Gastroesophageal sphincter (tissue), 4 donors: ENCODE results near the gene SERTAD1. TPM values are rescaled to one million over a fixed set of nuclear protein-coding genes. Genes with fewer than 3 reads are reported as not detected.
"Not testable (repeated sequence)": the region's sequence is repeated elsewhere in the genome, so short reads cannot be mapped to it uniquely, and the experiment has no call there.

Experiments used
- ATAC-seq: fragments of 150-250 bp; one replicate; pipeline ENCODE4 v1.9.1; 2016; ENCODE audit warnings: mild to moderate bottlenecking, moderate library complexity
- H3K27ac ChIP-seq, 4 donors: fragments of 200-600 bp; sonication (generic) in 3 of 4; 1 replicate in 3 of 4; 2 replicates in 1 of 4; pipeline ENCODE4 v1.5.1; 2016 to 2019
- H3K27me3 ChIP-seq: fragments of 200-600 bp; sonication (generic); one replicate; pipeline ENCODE4 v1.5.1; 2019
- H3K36me3 ChIP-seq, 2 donors: fragments of 200-600 bp; sonication (generic); one replicate each; pipeline ENCODE4 v1.5.1; 2019; ENCODE audit warnings: control low read depth in 1 of 2
- H3K4me1 ChIP-seq, 3 donors: fragments of 200-600 bp; sonication (generic); 1 replicate in 2 of 3; 2 replicates in 1 of 3; pipeline ENCODE4 v1.5.1; 2016 to 2019; ENCODE audit warnings: control low read depth in 2 of 3
- H3K4me3 ChIP-seq, 2 donors: fragments of 200-600 bp; sonication (generic); one replicate each; pipeline ENCODE4 v1.5.1; 2019; ENCODE audit warnings: mild to moderate bottlenecking in 1 of 2, moderate library complexity in 1 of 2
- H3K9me3 ChIP-seq, 3 donors: fragments of 200-600 bp; sonication (generic); one replicate each; pipeline ENCODE4 v1.5.1; 2017 to 2019; ENCODE audit warnings: control low read depth in 2 of 3
- EP300 ChIP-seq: sonication (generic); formaldehyde crosslinking; IDR thresholded peaks from one replicate; pipeline ENCODE4 v1.6.1; 2017; ENCODE audit warnings: antibody characterized with exemption, mild to moderate bottlenecking
- POLR2A ChIP-seq, 2 donors: fragments of 450-650 bp; IDR thresholded peaks; one replicate each; pipeline ENCODE4 v1.6.1; 2017; ENCODE audit warnings: antibody characterized with exemption in 2 of 2, mild to moderate bottlenecking in 2 of 2, moderate library complexity in 1 of 2
- POLR2AphosphoS5 ChIP-seq: sonication (generic); formaldehyde crosslinking; IDR thresholded peaks from one replicate; pipeline ENCODE4 v1.6.1; 2017; ENCODE audit warnings: antibody characterized with exemption
- WGBS, 2 donors: methylation state at CpG; one replicate each; pipeline ENCODE4 v1.1.5; 2018; ENCODE audit warnings: low coverage in 1 of 2; 5-methylcytosine and 5-hydroxymethylcytosine counted together
- total RNA-seq, 4 donors: library from RNA; depleted of rRNA; stranded (reverse); fragments of >200 nt; gene quantifications; one replicate each; pipeline ENCODE4 v1.1.0, GENCODE V29; 2016
- TF ChIP-seq, protein P1 (sequence below), 4 experiments: fragments of 200-600 bp in 2 of 4; fragments of 450-650 bp in 2 of 4; sonication (generic) in 1 of 4; IDR thresholded peaks; one replicate each; pipeline ENCODE4 v1.5.1; 2017 to 2019; ENCODE audit warnings: antibody characterized with exemption in 4 of 4, mild to moderate bottlenecking in 2 of 4, moderate library complexity in 2 of 4

The SERTAD1 gene
- total RNA-seq, 4 donors from 2014 or later = 16.6 to 22.1 (median 18.9) TPM

DNA sequence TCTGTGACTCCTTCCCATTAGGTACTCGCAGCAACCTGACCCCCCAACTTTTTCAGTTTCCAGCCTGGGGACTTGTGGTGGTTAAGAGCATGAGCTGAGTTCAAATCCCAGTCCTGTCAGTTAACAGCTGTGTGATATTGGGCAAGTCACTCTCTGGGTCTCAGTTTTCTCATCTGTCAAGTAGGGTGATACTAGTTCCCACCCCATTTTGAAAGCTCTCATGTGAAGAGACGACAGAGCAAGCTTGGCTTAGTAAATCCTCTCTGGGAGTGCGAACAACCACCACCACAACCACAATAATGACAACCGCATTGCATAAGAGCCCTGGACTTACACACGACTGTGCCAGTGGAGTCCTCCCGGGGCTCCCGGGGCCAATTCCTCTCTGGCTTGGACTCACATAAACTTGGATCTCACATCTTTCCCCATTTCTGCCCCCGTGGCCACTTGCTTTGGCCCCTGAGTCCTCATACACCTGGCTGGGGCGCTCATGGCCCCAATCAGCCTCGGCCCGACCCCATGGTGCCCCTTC lies 39.3 kb upstream of the SERTAD1 start:
- no peak for TF ChIP-seq POLR2AphosphoS5
- no peak for TF ChIP-seq POLR2A (IDR thresholded peaks at IDR 0.05)
- TF ChIP-seq, protein P1, sequence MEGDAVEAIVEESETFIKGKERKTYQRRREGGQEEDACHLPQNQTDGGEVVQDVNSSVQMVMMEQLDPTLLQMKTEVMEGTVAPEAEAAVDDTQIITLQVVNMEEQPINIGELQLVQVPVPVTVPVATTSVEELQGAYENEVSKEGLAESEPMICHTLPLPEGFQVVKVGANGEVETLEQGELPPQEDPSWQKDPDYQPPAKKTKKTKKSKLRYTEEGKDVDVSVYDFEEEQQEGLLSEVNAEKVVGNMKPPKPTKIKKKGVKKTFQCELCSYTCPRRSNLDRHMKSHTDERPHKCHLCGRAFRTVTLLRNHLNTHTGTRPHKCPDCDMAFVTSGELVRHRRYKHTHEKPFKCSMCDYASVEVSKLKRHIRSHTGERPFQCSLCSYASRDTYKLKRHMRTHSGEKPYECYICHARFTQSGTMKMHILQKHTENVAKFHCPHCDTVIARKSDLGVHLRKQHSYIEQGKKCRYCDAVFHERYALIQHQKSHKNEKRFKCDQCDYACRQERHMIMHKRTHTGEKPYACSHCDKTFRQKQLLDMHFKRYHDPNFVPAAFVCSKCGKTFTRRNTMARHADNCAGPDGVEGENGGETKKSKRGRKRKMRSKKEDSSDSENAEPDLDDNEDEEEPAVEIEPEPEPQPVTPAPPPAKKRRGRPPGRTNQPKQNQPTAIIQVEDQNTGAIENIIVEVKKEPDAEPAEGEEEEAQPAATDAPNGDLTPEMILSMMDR (IDR thresholded peaks at IDR 0.05) = no peak
- TF ChIP-seq EP300 = no peak
- Histone ChIP-seq H3K9me3 (no peaks in the 10 kb centered on the region), H3K4me1 (peaks cover 0 to 56% (median 9%) of the 10 kb centered on the region in 3 donors), H3K4me3 (peak overlapping the region; percentile 41 to 63), H3K36me3 (peaks cover 0 to 5% of the 10 kb centered on the region in 2 donors), H3K27me3 (no peaks in the 10 kb centered on the region), H3K27ac (peak overlapping the region; percentile 62 to 95 (median 91))
- peak; percentile 26 for ATAC-seq
- 4 to 14% methylated on average over 4 to 9 of the region's 11 CpGs for WGBS, 2 donors

DNA sequence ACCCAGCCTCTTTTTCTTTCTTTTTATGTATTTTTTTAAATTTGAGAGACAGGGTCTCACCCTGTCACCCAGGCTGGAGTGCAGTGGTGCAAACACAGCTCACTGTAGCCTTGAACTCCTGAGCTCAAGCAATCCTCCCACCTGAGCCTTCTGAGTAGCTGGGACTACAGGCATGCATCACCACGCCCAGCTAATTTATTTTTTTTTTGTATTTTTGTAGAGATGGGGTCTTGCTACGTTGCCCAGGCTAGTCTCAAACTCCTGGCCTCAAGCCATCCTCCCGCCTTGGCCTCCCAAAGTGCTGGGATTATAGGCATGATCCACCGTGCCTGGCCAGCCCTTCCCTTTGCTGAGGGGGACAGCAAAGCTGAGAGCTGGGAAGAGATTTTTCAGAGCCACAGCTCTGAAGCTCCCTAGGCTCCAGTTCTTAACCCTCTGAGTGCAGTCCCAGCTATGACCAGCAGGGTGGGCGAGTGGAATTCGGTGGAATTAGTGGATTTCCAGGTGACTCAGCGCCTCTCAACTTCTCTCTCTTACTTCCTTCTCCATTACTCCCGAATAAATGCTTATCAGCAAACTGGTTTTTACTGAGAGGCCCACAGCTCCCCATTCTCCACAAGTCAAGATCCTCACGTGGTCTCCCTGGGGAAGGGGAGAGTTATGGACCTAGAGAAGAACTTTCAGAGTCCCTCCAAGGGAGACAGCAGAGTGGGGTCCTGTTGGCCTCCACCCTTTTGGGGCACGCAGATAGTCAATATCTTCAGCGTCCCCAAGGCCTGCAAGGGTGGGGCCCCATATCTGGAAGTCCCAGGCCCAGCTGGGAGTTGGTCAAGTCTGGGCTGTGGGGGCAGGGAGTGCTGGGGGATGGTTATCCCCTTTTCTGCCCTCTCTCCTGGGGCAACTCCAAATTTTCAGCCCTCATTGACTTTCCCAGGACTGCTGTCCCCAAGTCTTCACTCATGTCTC lies 38.5 kb upstream of the SERTAD1 start:
- ATAC-seq = peak; percentile 26
- H3K4me1 ChIP-seq = peaks cover 0 to 56% (median 9%) of the 10 kb centered on the region in 3 donors
- no peaks in the 10 kb centered on the region for H3K9me3 ChIP-seq
- H3K36me3 ChIP-seq = peaks cover 0 to 5% of the 10 kb centered on the region in 2 donors
- TF ChIP-seq POLR2AphosphoS5 = no peak
- TF ChIP-seq, protein P1 (IDR thresholded peaks at IDR 0.05) = peak in 3 of 4 experiments; percentile 89 to 94 (median 90)
- peak overlapping the region; percentile 62 to 95 (median 91) for H3K27ac ChIP-seq
- no peaks in the 10 kb centered on the region for H3K27me3 ChIP-seq
- H3K4me3 ChIP-seq = peak overlapping the region; percentile 41 to 63
- 9 to 17% methylated on average over 6 to 8 of the region's 11 CpGs for WGBS, 2 donors

DNA sequence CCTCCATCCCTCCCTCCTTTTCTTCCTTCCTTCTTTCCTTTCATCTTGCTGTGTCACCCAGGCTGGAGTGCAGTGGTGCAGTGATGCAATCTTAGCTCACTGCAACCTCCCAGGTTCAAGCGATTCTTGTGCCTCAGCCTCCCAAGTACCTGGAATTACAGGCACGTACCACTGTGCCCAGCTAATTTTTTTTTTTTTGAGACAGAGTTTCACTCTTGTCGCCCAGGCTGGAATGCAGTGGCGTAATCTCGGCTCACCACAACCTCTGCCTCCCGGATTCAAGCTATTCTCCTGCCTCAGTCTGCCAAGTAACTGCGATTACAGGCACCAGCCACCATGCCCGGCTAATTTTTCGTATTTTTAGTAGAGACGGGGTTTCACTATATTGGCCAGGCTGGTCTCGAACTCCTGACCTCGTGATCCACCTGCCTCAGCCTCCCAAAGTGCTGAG lies 37.8 kb upstream of the SERTAD1 start:
- H3K4me3 ChIP-seq = peak overlapping the region in 1 of 2 donors; percentile 63
- H3K36me3 ChIP-seq, H3K27me3 ChIP-seq, H3K9me3 ChIP-seq, ATAC-seq: not testable (repeated sequence)
- peak overlapping the region in 3 of 4 donors; percentile 68 to 94 (median 88) for H3K27ac ChIP-seq
- H3K4me1 ChIP-seq = peaks cover 0 to 56% (median 9%) of the 10 kb centered on the region in 3 donors
- WGBS, 2 donors = 66 to 86% methylated on average over 10 to 12 of the region's 12 CpGs

DNA sequence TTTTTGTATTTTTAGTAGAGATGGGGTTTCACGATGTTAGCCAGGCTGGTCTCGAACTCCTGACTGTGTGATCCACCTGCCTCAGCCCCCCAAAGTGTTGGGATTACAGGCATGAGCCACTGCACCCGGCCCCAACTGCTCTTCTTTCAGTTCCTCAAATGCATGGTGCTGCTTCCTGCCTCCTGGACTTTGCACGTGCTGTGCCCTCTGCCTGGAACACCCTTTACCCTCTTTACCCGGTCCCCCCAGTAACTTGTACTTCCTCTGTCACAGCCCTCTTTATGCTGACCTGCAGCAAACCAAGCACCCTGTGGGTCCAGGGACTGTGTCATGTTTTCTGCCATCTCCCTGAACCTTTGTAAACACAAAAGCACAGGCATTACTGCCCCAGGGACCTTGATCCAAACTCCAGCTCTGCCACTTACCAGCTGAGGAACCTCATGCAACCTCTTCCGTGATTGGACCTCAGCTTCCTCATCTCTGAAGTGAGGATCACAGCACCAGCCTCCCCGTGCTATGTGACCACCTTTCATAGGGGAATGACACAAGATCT lies 36.0 kb upstream of the SERTAD1 start:
- Histone ChIP-seq H3K4me1 (peaks cover 0 to 41% (median 6%) of the 10 kb centered on the region in 3 donors), H3K4me3 (no peak overlapping the region), H3K27me3 (no peaks in the 10 kb centered on the region), H3K27ac (no peak overlapping the region), H3K9me3 (no peaks in the 10 kb centered on the region), H3K36me3 (peaks cover 0 to 24% of the 10 kb centered on the region in 2 donors)
- WGBS, 2 donors = 69 to 89% methylated on average over 4 to 5 of the region's 7 CpGs
- no peak for ATAC-seq
- TF ChIP-seq POLR2A (IDR thresholded peaks at IDR 0.05) = no peak

DNA sequence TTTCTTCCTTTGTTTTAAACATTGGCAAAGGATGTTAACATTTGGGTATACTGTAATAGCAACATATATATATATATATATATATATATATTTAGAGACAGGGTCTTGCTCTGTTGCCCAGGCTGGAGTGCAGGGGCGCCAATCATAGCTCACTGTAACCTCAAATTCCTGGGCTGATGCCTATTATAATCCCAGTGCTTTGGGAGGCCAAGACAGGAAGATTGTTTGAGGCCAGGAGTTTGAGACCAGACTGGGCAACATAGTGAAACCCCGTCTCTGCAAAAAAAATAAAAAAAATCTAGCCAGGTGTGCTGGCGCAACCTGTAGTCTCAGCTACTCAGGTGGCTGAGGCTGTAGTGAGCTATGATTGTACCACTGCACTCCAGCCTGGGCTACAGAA lies 34.4 kb upstream of the SERTAD1 start:
- Histone ChIP-seq H3K4me1 (peaks cover 0 to 31% (median 0%) of the 10 kb centered on the region in 3 donors), H3K9me3 (no peaks in the 10 kb centered on the region), H3K27ac (no peak overlapping the region), H3K36me3 (peaks cover 0 to 39% of the 10 kb centered on the region in 2 donors), H3K4me3 (no peak overlapping the region), H3K27me3 (no peaks in the 10 kb centered on the region)
- TF ChIP-seq POLR2AphosphoS5 = no peak
- TF ChIP-seq, protein P1 (IDR thresholded peaks at IDR 0.05) = no peak
- no peak for TF ChIP-seq POLR2A (IDR thresholded peaks at IDR 0.05)
- TF ChIP-seq EP300 = no peak
- ATAC-seq = no peak
- 87% methylated on average over 3 of the region's 3 CpGs; no CpG with 5 or more reads in 1 of the 2 donors for WGBS, 2 donors
